Chondrocyte (in vitro differentiated cells): ENCODE measurements around the gene SRSF2. TPM values are rescaled to one million over a fixed set of nuclear protein-coding genes. Genes with fewer than 3 reads are reported as not detected.
"Not testable (repeated sequence)": the region's sequence is repeated elsewhere in the genome, so short reads cannot be mapped to it uniquely, and the experiment has no call there.

Experiments
- DNase-seq: peaks from one replicate; pipeline ENCODE4 v3.0.0; 2021; ENCODE audit warnings: mixed read lengths, low spot score
- H3K27ac Mint-ChIP-seq: one replicate; pipeline ENCODE4 v1.8.0; 2021; ENCODE audit warnings: mild to moderate bottlenecking, moderate library complexity, mixed read lengths; ENCODE audit not compliant: unreplicated experiment
- H3K27me3 Mint-ChIP-seq: 2 replicates; pipeline ENCODE4 v1.8.0; 2021; ENCODE audit warnings: low read depth, mixed read lengths
- H3K36me3 Mint-ChIP-seq: 2 replicates; pipeline ENCODE4 v1.8.0; 2021; ENCODE audit warnings: low read depth, mixed read lengths
- H3K4me1 Mint-ChIP-seq: 2 replicates; pipeline ENCODE4 v1.8.0; 2021; ENCODE audit warnings: low read depth, mild to moderate bottlenecking, mixed read lengths
- H3K4me3 Mint-ChIP-seq: one replicate; pipeline ENCODE4 v1.8.0; 2021; ENCODE audit warnings: mild to moderate bottlenecking, moderate library complexity, mixed read lengths; ENCODE audit not compliant: unreplicated experiment
- H3K9me3 Mint-ChIP-seq: 2 replicates; pipeline ENCODE4 v1.8.0; 2021; ENCODE audit warnings: low read depth, mixed read lengths
- CTCF ChIP-seq: fragments of 200-600 bp; sonication (generic); IDR thresholded peaks from 2 replicates; pipeline ENCODE4 v1.5.0; 2021; ENCODE audit warnings: antibody characterized with exemption, mild to moderate bottlenecking, moderate library complexity
- total RNA-seq: library from RNA; stranded (reverse); gene quantifications from 3 replicates; pipeline ENCODE4 v1.2.1, GENCODE V29; 2021

The SRSF2 gene
- total RNA-seq, 1 donor from 2014 or later: 94.4 TPM

GRCh38 chr17:76713765-76714164, 23.4 kb downstream of the SRSF2 start:
- TF ChIP-seq CTCF: no peak
- Mint-ChIP-seq H3K9me3 (no peaks in the 10 kb centered on the region), H3K27ac (no peak overlapping the region), H3K36me3 (peaks cover 23% of the 10 kb centered on the region), H3K4me3 (no peak overlapping the region), H3K4me1 (peaks cover 48% of the 10 kb centered on the region), H3K27me3 (no peaks in the 10 kb centered on the region)
- DNase-seq: no peak

DNA sequence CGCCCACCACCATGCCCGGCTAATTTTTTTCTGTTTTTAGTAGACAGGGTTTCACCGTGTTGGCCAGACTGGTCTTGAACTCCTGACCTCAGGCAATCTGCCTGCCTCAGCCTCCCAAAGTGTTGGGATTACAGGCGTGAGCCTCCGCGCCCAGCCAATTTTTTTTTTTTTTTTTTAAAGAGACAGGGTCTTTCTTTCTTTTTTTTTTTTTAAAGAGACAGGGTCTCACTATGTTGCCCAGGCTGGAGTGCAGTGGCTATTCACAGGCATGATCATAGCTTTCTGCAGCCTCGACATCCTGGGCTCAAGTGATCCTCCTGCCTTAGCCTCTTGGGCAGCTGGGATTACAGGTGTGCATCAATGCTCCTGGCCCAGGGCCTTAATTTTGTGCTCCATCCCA, 24.8 kb downstream of the SRSF2 start:
- not testable (repeated sequence) for H3K9me3 Mint-ChIP-seq, H3K27me3 Mint-ChIP-seq, H3K27ac Mint-ChIP-seq, H3K4me3 Mint-ChIP-seq, DNase-seq
- Mint-ChIP-seq H3K36me3 (peaks cover 15% of the 10 kb centered on the region), H3K4me1 (peaks cover 59% of the 10 kb centered on the region)

- no peak for TF ChIP-seq CTCF
- H3K27me3 Mint-ChIP-seq: no peaks in the 10 kb centered on the region
- peak within 1 kb of the TSS; percentile 83 for H3K4me3 Mint-ChIP-seq
- peak within 1 kb of the TSS; percentile 97 for H3K27ac Mint-ChIP-seq
- H3K36me3 Mint-ChIP-seq: peaks cover 13% of the 10 kb centered on the region
- no peaks in the 10 kb centered on the region for H3K9me3 Mint-ChIP-seq
- peaks cover 52% of the 10 kb centered on the region for H3K4me1 Mint-ChIP-seq
- no peak for DNase-seq
Measured at GRCh38 chr17:76710863-76711611, 26.1 kb downstream of the SRSF2 start, which contains the start of gene MXRA7. TSS of gene MXRA7 (minus strand) at chr17:76710965. CDS start at chr17:76710946, 19 bp downstream.

DNA sequence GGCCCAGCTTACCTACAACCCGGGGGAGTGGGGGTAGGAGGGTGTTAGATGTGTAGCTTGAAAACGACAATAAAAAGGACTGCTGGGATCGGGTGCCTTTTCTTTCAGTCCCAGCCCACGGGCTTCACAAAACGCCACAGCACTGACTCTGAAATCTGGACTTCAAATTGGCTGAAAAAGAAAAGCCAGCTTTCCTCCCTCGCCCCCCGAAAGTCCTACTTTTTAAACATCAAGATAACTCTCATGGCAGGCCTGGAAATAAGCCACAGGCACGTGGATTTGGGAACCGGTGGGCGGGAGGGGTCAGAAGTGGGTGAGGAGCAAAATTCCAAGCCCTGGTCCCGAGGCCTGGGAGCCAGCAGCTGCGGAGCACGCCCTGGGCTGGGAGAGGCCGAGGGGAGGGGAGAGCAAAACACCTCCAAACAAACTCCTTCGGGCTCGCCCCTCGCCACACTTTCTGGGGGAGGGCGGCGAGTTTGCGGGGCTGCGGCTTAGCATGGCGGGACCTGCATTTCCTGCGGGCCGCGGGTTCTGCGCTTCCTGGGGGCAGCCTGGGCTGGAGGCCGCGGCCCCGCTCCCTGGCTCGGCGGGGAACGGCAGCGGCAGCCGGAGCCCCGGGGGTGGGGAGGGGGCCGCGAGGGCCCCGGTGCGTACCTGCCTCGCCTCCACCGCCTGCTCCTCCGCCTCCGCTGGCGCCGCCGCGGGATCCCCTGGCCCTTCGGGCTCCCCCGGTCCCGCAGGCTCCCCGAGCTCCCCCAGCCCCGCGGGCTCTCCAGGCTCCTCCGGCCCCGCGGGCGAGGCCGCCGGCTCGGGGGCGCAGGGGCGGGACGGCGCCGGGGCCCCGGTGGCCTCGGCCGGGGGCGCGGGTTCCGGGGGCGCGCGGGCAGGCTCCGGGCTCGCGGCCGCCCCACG, 26.9 kb downstream of the SRSF2 start:
- Mint-ChIP-seq H3K4me3 (peak overlapping the region; percentile 83), H3K36me3 (peaks cover 10% of the 10 kb centered on the region), H3K27ac (peak overlapping the region; percentile 97), H3K4me1 (peaks cover 50% of the 10 kb centered on the region)
- not testable (repeated sequence) for H3K27me3 Mint-ChIP-seq, H3K9me3 Mint-ChIP-seq
- peak; percentile 75 for DNase-seq

GRCh38 chr17:76709077-76709950, 27.8 kb downstream of the SRSF2 start:
- peaks cover 52% of the 10 kb centered on the region for H3K4me1 Mint-ChIP-seq

More at GRCh38 chr17:76709077-76709950, 27.8 kb downstream of the SRSF2 start:
- Mint-ChIP-seq H3K36me3 (peaks cover 8% of the 10 kb centered on the region), H3K27me3 (no peaks in the 10 kb centered on the region), H3K4me3 (peak overlapping the region; percentile 83), H3K9me3 (no peaks in the 10 kb centered on the region), H3K27ac (peak overlapping the region; percentile 97)
- no peak for TF ChIP-seq CTCF
- peak; percentile 78 for DNase-seq
